HG02642 (cell line): ENCODE measurements around the gene PACS2.
"Not testable (repeated sequence)": the region's sequence is repeated elsewhere in the genome, so short reads cannot be mapped to it uniquely, and the experiment has no call there.

Source experiments
- ATAC-seq: cut with Tn5 transposase; IDR thresholded peaks from one replicate; pipeline ENCODE4 v1.9.1; 2021; ENCODE audit warnings: mild to moderate bottlenecking; ENCODE audit not compliant: unreplicated experiment, poor library complexity

Gene PACS2

DNA sequence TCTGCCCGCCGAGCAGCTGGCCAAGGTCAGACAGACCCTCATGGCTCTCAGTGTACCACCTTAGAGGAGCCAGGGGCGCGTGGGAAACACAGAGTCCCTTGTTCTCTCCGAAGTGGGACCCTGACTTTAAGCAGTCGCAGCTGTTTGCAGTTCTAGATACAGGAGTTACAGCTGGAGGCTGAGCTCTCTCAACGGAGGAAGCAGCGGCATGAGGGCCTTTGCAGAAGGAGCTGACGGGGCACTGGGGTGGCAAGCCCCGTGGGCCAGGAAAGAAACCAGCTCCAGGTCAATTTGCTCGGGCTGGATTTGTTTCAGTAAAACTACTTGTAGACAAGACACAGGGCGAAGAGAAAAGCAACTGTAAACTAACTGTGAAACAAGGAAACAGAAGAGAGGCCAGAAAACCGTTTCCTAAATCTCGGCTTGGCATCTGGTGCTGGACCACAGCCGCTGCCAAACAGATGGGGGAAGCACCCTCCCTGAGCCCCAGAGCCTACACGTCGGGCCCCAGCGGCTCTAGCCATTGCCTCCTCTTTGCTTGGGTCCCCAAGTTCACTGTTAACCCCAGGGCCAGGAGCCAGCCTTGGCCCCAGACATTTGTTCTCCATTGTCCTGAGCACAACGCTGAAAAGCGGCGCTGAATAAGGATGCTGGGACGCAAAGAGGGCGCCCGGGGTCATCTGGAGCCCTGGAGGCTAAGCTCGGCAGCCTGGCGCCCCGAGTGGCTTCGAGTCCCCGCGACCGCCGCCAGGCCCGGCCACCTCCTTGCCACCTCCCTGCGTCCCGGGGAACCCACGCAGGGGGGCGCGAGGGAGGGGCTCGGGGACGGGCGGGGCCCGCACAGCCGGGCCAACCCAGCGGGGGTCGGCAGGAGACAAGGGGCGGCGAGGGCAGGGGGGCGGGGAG, 914 bp upstream of the PACS2 start:
- ATAC-seq = peak; percentile 17

DNA sequence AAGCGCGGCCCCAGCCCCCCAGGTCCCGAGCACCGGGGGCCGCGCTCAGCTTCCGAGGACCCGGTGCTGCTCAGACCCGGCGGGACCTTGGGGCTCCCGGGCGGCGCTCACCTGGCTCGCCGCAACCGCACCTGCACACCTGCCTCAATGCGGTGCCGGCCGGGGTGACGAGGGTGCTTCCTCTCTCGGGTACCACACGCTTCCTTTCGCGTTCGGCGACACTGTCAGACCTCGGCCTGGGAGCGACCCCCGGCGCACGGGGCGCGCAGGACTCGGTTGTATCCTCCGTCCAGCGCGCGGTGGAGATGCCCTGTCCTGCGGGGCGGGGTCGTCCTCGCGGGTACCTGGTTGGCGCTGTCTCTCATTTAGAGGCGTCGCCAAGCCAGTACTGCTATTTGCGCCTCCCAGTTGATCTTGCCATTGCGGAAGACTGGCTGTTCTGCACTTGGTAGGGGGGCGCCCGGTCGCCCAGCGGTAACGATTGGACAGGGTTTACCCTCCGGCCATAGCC, 718 bp downstream of the PACS2 start:
- peak; percentile 16 for ATAC-seq

DNA sequence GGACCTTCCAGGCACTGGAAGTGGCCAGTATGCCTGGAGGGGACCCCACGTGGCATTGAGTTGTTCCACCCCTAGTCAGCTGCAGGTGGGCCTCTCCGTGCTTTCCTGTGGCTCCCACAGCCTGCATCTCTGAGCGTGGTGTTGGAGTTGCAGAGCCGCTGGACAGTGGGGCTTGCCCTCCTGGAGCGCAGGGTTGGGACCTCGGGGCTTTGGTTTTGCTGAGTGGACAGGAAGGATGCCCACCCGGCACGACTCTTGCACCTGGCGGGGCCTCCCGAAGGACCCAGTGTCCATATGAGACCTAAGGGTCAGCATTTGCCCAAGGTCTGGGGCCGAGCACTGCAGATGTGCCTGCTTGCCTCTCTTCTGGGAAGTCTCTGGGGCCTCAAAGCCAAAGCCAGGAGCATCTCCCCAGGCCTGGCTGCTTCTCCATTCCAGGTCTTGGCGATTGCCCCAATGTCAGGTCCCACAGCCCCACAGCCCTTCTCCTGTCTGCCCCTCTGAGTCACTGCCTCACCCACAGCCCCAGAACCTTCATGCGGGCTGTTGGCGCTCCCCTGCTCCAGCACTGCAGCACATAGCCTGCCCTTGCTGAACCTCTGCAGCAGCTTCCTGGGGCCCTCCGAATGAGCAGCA, 1.5 kb downstream of the PACS2 start:
- no peak for ATAC-seq

GRCh38 chr14:105316577-105316941, 2.0 kb downstream of the PACS2 start:
- no peak for ATAC-seq

- no peak for ATAC-seq
These were observed 2.5 kb downstream of the PACS2 start for GRCh38 chr14:105316968-105317510.

GRCh38 chr14:105317546-105317945, 3.0 kb downstream of the PACS2 start:
- ATAC-seq = no peak

DNA sequence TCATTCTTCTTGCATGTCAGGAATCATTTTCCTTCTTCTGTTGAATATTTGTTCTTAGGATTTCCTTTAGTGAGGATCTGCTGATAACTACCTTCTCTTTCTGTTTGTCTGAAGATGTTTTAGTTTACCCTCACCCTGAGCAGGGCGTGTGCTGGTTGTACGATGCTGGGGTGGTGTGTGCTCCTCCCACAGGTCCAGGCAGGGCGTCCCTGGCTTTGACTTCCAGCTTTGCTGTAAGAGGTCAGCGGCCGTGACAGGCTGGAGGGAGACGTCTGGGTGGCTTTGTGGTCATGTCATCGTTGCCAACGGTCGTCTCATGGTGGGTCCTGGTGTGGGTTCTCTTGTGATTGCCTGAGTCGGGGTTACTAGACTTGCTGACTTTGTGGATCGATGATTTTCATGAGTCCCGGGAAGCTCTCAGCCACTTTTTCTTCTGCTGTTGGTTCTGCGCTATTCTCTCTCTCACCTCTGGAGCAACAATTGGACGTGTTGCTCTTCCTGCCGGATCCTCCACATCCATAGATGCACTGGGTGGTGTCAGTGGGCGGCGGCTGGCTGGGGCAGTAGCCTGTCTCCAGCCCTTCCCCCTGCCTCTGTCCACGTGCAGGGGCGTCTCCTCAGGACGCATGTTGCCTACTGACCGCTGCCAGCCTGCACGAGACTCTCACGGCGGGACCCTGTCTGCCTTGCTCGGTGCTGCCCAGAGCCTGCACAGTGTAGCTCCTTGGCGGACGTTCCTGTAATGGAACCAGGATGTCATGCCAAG, 8.4 kb downstream of the PACS2 start:
- ATAC-seq = no peak

DNA sequence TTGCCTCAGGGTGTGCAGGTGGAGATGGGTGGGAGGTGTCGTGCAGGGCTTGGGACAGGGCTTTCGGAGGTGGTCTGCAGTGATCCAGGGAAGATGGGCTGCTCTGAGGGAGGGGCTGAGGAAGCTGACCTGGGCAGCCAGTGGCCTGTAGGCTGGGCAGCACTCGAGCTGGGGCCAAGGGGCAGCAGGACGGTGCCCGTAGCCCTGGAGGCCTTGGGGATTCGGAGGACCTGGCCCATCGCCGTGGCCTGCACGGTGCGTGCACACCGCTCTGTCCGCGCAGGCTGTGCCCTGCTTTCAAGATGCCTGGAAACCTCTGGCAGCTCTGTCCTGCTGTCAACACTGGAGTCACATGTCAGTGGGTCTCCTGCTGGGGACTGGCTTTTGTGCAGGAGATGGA, 9.1 kb downstream of the PACS2 start:
- no peak for ATAC-seq

DNA sequence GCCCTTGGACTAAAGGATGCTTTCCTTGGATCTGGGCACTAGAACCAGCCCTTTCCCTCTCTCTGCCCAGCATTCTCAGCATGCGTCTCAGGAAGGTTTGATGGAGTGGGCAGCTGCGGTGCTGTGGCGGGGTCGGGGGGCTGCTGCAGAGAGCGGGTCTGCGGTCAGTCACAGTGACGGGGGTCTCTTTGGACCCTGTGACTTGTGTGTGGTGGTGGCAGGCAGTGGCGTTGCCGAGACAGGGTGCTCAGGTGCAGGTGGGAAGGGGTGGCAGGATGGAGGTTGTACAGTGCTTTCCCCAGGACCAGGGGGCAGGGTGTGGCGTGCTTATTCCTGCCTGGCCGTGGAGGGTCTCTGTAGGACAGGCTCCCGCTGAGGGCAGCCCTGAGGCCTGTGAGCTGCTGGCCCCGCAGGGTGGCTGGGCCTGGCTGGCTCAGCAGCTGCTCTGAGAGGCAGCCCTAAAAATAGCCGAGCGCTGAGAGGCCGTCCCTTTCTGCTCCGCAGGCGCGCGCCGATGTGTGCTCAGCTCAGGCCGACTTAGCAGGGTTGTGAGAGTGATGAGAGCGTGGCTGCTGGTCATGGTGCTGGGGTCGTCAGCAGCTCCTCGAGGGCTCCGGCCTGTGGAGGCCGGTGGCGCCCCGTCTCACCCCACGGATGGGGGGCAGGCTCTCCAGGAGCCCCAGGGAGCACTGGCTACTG, 9.7 kb downstream of the PACS2 start:
- ATAC-seq = no peak

DNA sequence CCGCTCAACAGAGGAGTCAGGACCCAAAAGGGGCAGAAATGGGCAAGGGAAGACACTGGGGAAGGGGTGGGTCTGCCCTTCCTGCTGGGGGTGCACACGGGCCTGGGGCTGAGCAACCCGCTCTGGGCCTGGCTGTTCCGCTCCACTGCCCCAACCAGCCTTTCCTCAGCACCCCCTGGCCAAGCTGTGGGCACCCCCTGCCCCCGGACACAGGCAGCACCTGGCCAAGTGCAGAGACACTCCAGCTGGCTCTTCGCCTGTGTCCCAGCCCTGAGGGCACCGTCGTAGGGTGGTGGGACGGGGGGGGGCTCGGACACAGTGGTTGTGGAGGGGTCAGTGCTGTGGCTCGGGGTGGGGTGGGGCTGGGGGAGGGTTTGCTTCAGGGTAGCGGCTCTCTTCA, 10.3 kb downstream of the PACS2 start:
- no peak for ATAC-seq

- no peak for ATAC-seq
These were observed 10.8 kb downstream of the PACS2 start for GRCh38 chr14:105325303-105325702.

DNA sequence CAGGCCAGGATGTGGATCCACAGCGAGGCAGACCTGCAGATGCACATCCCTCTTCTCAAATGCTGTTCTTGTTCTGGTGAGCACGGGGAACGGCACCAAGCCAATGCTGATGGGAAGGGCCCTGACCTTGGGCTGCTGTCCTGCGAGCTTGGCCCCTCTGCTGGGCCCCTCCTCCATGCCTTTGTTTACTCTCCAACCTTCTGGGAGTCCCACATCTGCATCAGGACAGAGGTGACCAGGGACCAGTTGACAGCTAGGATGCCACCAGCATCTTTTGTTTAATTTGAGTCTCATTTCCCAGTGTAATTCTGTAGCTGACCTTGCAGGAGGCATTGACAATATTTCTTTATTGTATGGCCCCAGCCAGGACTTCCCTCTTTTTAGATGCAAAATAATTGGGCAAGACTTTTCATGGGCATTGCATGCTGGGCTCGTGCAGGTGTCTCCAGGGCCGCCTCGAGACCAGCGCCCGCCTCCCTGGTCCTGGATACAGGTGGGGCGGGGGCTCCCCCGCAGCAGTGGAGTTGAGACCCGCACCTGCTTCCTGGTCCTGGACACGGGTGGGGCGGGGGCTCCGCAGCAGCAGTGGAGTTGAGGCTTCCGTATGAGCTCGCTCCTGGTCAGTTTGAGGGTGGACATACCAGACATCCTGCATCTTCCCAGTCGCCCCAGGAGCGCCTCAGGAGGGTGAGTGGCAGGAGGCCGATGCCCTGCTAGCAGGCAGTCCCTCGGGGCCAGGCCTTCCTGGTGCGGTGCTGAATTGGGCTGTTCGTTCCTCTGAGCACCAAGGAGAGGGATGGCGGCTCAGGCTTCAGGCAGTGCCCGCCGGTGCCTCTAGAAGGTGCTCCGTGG, 11.4 kb downstream of the PACS2 start:
- no peak for ATAC-seq

- no peak for ATAC-seq
These were observed 12.0 kb downstream of the PACS2 start for GRCh38 chr14:105326568-105326867.

DNA sequence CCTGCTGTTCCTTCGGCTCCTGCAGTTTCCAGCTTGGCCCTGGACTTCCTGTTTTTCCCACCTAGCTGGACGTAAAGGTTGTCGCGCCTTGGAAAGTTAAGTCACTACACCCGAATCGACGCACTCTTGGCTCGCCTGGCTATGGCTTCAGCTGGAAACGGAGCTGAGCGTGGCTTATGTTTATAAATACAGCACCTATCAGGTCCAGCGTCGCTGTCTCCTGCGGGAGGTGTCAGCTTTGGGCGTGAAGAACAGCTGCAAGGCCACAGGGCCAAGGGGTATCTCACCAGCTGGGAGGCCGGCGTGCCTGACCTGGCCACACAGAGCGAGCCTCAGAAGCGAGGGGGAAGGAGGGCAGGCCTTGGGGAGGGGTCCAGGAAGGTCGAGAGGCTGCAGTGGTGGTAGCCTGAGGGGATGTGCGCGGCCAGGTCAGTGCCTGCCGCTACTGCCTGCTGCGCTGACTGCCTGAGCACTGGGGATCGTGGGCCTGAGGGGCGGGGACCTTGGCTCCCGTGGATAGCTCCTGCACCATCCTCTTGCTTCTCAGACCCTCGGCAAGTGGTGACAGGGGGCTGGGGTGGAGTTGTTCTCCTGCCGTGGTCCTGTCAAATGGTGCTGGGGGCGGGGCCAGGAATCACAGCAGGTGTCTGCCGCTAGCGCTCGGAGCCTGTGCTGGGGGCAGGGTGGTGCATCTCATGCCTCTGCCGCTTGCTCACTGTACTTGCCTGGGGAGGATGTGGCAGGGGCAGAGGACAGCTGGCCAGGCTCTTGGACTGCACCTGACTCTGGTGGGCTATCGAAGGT, 12.5 kb downstream of the PACS2 start:
- ATAC-seq = no peak

DNA sequence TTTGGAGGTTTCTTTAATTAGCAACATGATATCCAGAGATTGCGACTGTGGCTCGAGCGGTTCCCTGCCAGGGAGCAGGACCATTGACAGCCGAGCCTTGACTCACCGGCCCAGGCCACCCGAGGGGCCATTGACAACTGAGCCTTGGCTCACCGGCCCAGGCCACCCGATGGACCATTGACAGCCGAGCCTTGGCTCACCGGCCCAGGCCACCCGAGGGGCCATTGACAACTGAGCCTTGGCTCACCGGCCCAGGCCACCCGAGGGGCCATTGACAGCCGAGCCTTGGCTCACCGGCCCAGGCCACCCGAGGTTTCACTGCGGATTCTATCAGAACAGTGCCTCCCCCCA, 13.1 kb downstream of the PACS2 start:
- ATAC-seq = not testable (repeated sequence)

DNA sequence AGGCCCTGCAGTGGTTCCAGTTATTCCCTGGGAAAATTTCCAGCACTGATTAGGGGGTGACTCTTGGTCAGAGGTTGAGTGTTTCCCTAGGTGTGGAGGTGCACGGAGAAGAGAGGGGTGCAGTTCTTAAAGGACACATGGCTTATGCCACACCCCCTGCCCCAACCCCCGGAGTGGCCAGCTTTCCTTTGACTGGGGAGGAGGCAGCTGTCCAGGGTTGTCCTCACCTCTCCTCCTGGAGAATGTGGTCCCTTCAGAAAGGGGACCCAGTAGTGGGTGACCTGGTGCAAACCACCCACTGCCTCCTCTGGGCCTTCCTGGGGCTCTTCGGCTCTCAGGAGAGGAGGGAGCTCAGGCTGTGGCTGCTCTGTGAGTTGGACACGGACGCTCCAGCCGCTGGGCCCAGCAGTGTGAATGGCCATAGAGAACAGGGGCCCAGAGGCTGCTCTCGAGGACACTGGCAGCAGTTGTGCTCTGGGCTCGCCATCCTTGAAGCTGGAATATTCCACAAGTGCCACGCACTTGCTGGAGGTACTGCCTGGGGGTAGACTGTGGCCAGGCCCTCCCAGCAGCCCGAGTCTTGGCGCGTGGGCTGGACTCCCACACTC, 13.6 kb downstream of the PACS2 start:
- no peak for ATAC-seq

DNA sequence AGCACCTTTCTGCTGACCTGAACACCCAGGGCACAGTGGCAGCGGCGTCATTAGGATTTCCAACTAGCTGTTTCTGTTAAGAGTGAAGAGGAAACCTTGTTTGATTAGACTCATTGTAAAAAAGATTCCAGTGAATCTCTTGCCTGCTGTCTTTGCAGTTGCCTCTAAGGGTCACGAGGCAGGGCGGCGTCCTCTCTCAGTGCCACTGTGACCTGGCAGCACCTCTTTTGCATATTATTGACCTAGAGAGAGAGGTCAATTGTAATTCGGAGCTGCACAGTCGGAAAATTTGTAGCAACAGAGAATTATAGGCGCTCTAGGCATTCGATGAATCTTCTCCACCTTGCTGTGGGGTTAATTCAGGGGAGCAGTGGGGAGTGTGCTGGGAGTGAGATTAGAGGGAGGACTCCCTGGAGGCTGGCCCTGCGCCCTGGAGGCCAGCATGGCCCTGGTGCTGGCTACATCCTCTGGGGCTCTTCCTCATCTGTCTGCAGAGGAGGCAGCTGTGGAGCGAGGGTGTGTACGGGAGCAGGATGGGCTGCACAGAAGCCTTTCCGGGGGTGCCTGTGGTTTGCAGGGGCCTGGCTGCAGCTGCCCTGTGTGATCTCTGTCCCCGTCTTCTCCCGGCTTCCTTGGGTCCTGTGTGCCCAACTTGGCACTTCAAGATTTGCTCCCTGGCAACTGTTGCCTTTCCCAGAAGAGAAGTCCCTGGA, 14.3 kb downstream of the PACS2 start:
- no peak for ATAC-seq
